Measurements from ENCODE around the gene FAM193A.

- TF ChIP-seq EP300 (IDR thresholded peaks at IDR 0.05; ENCODE audit: low read depth) (no peak), POLR2AphosphoS5 (IDR thresholded peaks at IDR 0.05) (no peak), CTCF (IDR thresholded peaks at IDR 0.05) (no peak), POLR2A (IDR thresholded peaks at IDR 0.05) (no peak)
Measured at GRCh38 chr4:2587213-2587823, 50.9 kb downstream of the FAM193A start.

Measured in transverse colon (tissue), 4 donors.